GM12878 (cell line): Measurements from ENCODE around the gene FAM162A. TPM values are rescaled to one million over a fixed set of nuclear protein-coding genes. Genes with fewer than 3 reads are reported as not detected.
A peak's percentile ranks its signal among the peaks of the same experiment; 100 is the strongest.

Experiments used
- ATAC-seq: fragments of 200-7000 bp; cut with Tn5 transposase; 3 replicates; pipeline ENCODE4 v1.9.1; 2020; ENCODE audit warnings: mild to moderate bottlenecking, moderate library complexity
- BruUV-seq: library from RNA; stranded (reverse); fragments of 400-500 nt; replicated peaks from 2 replicates; lab custom pipeline; 2021; lab: Mats Ljungman, UMichigan
- CTCF ChIA-PET: fragments of 300-600 bp; sonication (Branson Sonifier 250); formaldehyde crosslinking; extraction: SDS; loops from one replicate; lab custom pipeline; 2021; ENCODE audit warnings: inconsistent platforms; lab: Yijun Ruan, JAX
- POLR2A ChIA-PET: fragments of 350-600 bp; formaldehyde crosslinking; extraction: SDS; loops from one replicate; lab custom pipeline; 2021; ENCODE audit warnings: inconsistent platforms; lab: Charles Lee
- RAD21 ChIA-PET: fragments of 300-600 bp; sonication (Branson Sonifier 250); formaldehyde crosslinking; loops from one replicate; lab custom pipeline; 2023; ENCODE audit warnings: antibody characterized with exemption; ENCODE audit not compliant: unreplicated experiment; lab: Charles Lee
- SMC1A ChIA-PET: fragments of 300-600 bp; sonication (Branson Sonifier 250); formaldehyde crosslinking; loops from one replicate; lab custom pipeline; 2023; ENCODE audit not compliant: unreplicated experiment, uncharacterized antibody; lab: Charles Lee
- DNase-seq: peaks from one replicate; pipeline ENCODE4 v3.0.0-alpha.2; 2011; ENCODE audit warnings: low read depth, low spot score
- FAIRE-seq: peaks from 3 replicates; lab custom pipeline; 2011; peaks lifted over from hg19 to GRCh38; lab: Jason Lieb, UNC
- H2AFZ ChIP-seq: 2 replicates; pipeline ENCODE4 v1.6.0; 2011; ENCODE audit warnings: low read depth, low read length, control low read depth; ENCODE audit not compliant: control insufficient read depth
- H3K27ac ChIP-seq: 2 replicates; pipeline ENCODE4 v1.5.1; 2011; ENCODE audit warnings: control low read depth; ENCODE audit not compliant: control insufficient read depth, insufficient read depth
- H3K27me3 ChIP-seq, 2 experiments: replicated peaks in 1 of 2; 2 replicates each; pipeline versions ENCODE4 v1.6.0 to v1.6.1; 2011; ENCODE audit warnings: low read length in 1 of 2; ENCODE audit not compliant: control insufficient read depth in 2 of 2, insufficient read depth in 2 of 2
- H3K36me3 ChIP-seq, 2 experiments: 2 replicates each; pipeline ENCODE4 v1.5.1; 2011; ENCODE audit warnings: low read length in 1 of 2; ENCODE audit not compliant: control insufficient read depth in 2 of 2, insufficient read depth in 2 of 2
- H3K4me1 ChIP-seq: 2 replicates; pipeline ENCODE4 v1.6.1; 2011; ENCODE audit warnings: mild to moderate bottlenecking, low read length, moderate library complexity, mixed read lengths; ENCODE audit not compliant: control insufficient read depth, insufficient read depth
- H3K4me2 ChIP-seq: 2 replicates; pipeline ENCODE4 v1.6.0; 2011; ENCODE audit warnings: control low read depth; ENCODE audit not compliant: control insufficient read depth, insufficient read depth
- H3K4me3 ChIP-seq: fragments of 200-600 bp; sonication (generic); 2 replicates; pipeline ENCODE4 v1.5.1; 2016
- H3K79me2 ChIP-seq: 2 replicates; pipeline ENCODE4 v1.6.0; 2011; ENCODE audit warnings: low read length; ENCODE audit not compliant: control insufficient read depth, insufficient read depth
- H3K9ac ChIP-seq: 2 replicates; pipeline ENCODE4 v1.8.0; 2011; ENCODE audit warnings: low read length, control low read depth, mixed read lengths; ENCODE audit not compliant: control insufficient read depth, insufficient read depth
- H3K9me3 ChIP-seq: replicated peaks from 3 replicates; pipeline ENCODE4 v1.5.1; 2011; ENCODE audit warnings: mild to moderate bottlenecking, low read length; ENCODE audit not compliant: control insufficient read depth, insufficient read depth
- H4K20me1 ChIP-seq: 2 replicates; pipeline ENCODE4 v1.6.0; 2011; ENCODE audit not compliant: control insufficient read depth, insufficient read depth
- BRCA1 ChIP-seq: IDR thresholded peaks from 2 replicates; pipeline ENCODE4 v1.6.1; 2011; ENCODE audit warnings: low read depth, low read length, improper control_type of control experiment
- CHD1 ChIP-seq: IDR thresholded peaks from 2 replicates; pipeline ENCODE4 v1.6.1; 2012; ENCODE audit warnings: low read depth, low read length, improper control_type of control experiment
- ELK1 ChIP-seq: IDR thresholded peaks from 2 replicates; pipeline ENCODE4 v1.6.1; 2012; ENCODE audit warnings: low read depth, low read length, improper control_type of control experiment
- ETV6 ChIP-seq, 2 experiments: fragments of 450-650 bp in 1 of 2; IDR thresholded peaks in 1 of 2; conservative IDR thresholded peaks in 1 of 2; 2 replicates each; pipeline ENCODE4 v1.6.1; 2014; ENCODE audit warnings: antibody characterized with exemption in 1 of 2, borderline replicate concordance in 1 of 2, low read depth in 1 of 2, mild to moderate bottlenecking in 1 of 2, moderate library complexity in 1 of 2
- SMC3 ChIP-seq: IDR thresholded peaks from 2 replicates; pipeline ENCODE4 v1.6.1; 2011; ENCODE audit warnings: low read length, improper control_type of control experiment, borderline replicate concordance
- WGBS: methylation state at CpG from one replicate; pipeline ENCODE4 v1.1.6; 2016; ENCODE audit warnings: low lambda C conversion rate; ENCODE audit not compliant: insufficient replicate concordance, insufficient coverage; ENCODE audit errors: missing lambda C conversion rate; 5-methylcytosine and 5-hydroxymethylcytosine counted together
- in situ Hi-C: fragments of 300-500 bp; cut with MboI; formaldehyde crosslinking; loops from 9 replicates; pipeline ENCODE4 v1.14.3; 2018; ENCODE audit warnings: mixed read lengths
- intact Hi-C: fragments of 100-400 bp; cut with micrococcal nuclease; formaldehyde crosslinking; loops from one replicate; pipeline ENCODE4 v1.14.2; 2022; ENCODE audit not compliant: unreplicated experiment
- polyA plus RNA-seq, 11 experiments: library from polyadenylated mRNA; depleted of rRNA in 4 of 11; unstranded in 6 of 11; stranded (reverse) in 5 of 11; fragments of >200 nt; fragmentation: Nextera tagmentation in 4 of 11; fragmentation: Illumina TruSeq in 1 of 11; extraction: Ambion mirVana in 4 of 11; extraction: Trizol in 1 of 11; gene quantifications; 1 replicate in 1 of 11; 2 replicates in 10 of 11; pipeline versions ENCODE4 v1.2.1 to v1.2.3, GENCODE V29; 2011 to 2016; ENCODE audit warnings: inconsistent platforms in 2 of 11, missing spikeins in 2 of 11, low read depth in 1 of 11
- total RNA-seq, 4 experiments: library from RNA; depleted of rRNA in 3 of 4; stranded (reverse); fragments of >200 nt in 3 of 4; fragmentation: Illumina TruSeq in 1 of 4; extraction: Trizol in 1 of 4; gene quantifications; 2 replicates each; pipeline versions ENCODE4 v1.2.1 to v1.2.3, GENCODE V29; 2013 to 2021

The FAM162A gene
- total and polyA plus RNA-seq, 10 of the 15 experiments (the other 5 are each of a cell fraction or from before 2014, with no cell fraction given): 59.2 to 346 (median 149) TPM

GRCh38 chr3:122343654-122344053 lies 40.3 kb upstream of the FAM162A start:
- H3K9me3 ChIP-seq: no peaks in the 10 kb centered on the region; the same call in 2 of the 3 replicates
- WGBS: 50% methylated on average over 2 of the region's 2 CpGs
- no peak overlapping the region for H3K9ac ChIP-seq
- ChIA-PET RAD21 (no interaction called here), CTCF (interaction anchor here (1.2 kb wide), 1 partner anchor 12 kb away, joined by 3 read pairs; no protein-coding TSS in a partner anchor), SMC1A (interaction anchor here (2.5 to 3.2 kb wide), 2 partner anchors 10 to 37 kb away, joined by 11 to 16 read pairs; no protein-coding TSS in a partner anchor), POLR2A (no interaction called here)
- DNase-seq (no peak), ATAC-seq (no peak), FAIRE-seq (peak; percentile 41)
- H3K36me3 ChIP-seq: no peaks in the 10 kb centered on the region
- H3K4me3 ChIP-seq: no peak overlapping the region
- in situ Hi-C loops: no loop called here
- intact Hi-C loops: no loop called here
- no peaks in the 10 kb centered on the region for H3K4me1 ChIP-seq
- no peak for TF ChIP-seq SMC3
- no peak for TF ChIP-seq CHD1
- no peak for TF ChIP-seq ELK1
- no peak for TF ChIP-seq BRCA1
- no peak for TF ChIP-seq ETV6 (conservative IDR thresholded peaks at IDR 0.05 in 1 of 2, IDR thresholded peaks at IDR 0.05 in 1 of 2; ENCODE audit: borderline replicate concordance in 1 of 2, low read depth in 1 of 2)
- H2AFZ ChIP-seq: no peak overlapping the region
- H4K20me1 ChIP-seq: no peaks in the 10 kb centered on the region
- no peak overlapping the region for H3K4me2 ChIP-seq
- H3K27me3 ChIP-seq: no peaks in the 10 kb centered on the region
- no peak overlapping the region for H3K27ac ChIP-seq
- no peaks in the 10 kb centered on the region for H3K79me2 ChIP-seq
- no TSS peak for BruUV-seq
